ENCODE measurements around the gene NOVA1. TPM values are rescaled to one million over a fixed set of nuclear protein-coding genes. Genes with fewer than 3 reads are reported as not detected.

Gene NOVA1
- total RNA-seq, 6 experiments from 2014 or later: 0.12 to 2.0 (median 0.47) TPM

DNA sequence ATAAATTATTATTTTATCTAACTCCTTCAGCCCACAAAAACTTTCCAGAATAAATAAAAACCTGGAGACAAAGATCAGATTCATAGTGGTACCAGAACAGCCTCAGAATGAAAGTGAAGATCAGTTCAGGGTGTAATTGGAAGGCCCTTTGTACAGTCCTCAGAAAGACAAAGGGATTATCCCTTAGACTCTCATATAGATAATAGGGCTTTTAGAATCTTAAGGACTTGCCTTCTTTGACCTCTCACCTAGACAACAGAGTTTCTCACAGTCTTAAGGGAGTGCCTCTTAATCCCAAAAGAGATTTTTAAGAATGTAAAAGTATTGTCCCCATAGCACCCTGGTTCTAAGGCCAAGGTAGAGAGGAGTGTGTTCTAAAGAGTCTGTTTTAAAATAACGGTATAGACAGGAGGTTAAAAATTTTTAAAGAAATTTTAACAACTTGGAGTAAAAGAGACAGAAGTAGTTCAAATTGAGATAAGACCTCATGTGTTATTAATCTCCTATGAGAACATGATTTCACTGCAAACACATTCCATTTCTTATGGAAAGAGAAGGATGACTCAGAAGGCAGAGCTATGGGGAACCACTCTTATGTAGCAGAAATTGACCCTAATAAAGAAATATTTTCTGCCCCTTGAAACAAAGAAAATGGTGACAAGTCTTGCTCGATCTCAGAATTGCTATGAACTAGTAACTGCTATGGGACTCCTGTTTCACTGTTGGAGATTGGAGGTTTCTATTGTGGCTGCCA lies 24.2 kb upstream of the NOVA1 start:
- H3K27ac ChIP-seq: no peak overlapping the region
- no peaks in the 10 kb centered on the region for H3K9me3 ChIP-seq
- DNase-seq (no peak), ATAC-seq (no peak)
- H3K4me3 ChIP-seq: no peak overlapping the region
- H3K27me3 ChIP-seq: no peaks in the 10 kb centered on the region
- TF ChIP-seq POLR2A (IDR thresholded peaks at IDR 0.05): no peak
- TF ChIP-seq, protein P1, sequence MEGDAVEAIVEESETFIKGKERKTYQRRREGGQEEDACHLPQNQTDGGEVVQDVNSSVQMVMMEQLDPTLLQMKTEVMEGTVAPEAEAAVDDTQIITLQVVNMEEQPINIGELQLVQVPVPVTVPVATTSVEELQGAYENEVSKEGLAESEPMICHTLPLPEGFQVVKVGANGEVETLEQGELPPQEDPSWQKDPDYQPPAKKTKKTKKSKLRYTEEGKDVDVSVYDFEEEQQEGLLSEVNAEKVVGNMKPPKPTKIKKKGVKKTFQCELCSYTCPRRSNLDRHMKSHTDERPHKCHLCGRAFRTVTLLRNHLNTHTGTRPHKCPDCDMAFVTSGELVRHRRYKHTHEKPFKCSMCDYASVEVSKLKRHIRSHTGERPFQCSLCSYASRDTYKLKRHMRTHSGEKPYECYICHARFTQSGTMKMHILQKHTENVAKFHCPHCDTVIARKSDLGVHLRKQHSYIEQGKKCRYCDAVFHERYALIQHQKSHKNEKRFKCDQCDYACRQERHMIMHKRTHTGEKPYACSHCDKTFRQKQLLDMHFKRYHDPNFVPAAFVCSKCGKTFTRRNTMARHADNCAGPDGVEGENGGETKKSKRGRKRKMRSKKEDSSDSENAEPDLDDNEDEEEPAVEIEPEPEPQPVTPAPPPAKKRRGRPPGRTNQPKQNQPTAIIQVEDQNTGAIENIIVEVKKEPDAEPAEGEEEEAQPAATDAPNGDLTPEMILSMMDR (IDR thresholded peaks at IDR 0.05): no peak
- WGBS (ENCODE audit: insufficient coverage, low coverage, low lambda C conversion rate, missing lambda C conversion rate): 71% methylated on average over 2 of the region's 2 CpGs
- intact Hi-C loops (cut with DNase I): no loop called here
- H3K4me1 ChIP-seq: no peaks in the 10 kb centered on the region
- H3K36me3 ChIP-seq: no peaks in the 10 kb centered on the region

DNA sequence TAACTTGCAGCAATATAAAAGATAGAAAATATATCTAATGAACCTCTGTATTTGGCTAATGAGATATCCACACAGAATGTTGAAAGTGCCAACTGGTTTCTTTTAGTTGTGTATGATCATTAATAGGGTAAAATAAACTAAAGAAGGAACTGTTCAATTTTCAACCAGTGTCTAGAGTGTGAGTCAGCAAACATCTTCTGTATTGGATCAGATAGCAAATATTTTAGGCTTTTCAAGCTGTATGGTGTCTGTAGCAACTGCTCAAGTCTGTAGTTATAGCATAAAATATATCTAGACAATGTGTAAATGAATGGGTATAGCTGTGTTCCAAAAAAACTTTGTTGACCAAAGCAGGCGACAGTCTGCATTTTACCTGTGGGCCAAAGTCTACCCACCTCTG lies 23.5 kb upstream of the NOVA1 start:
- no peaks in the 10 kb centered on the region for H3K36me3 ChIP-seq
- H3K4me1 ChIP-seq: no peaks in the 10 kb centered on the region
- ATAC-seq: no peak
- intact Hi-C loops (cut with DNase I): no loop called here
- no peak overlapping the region for H3K27ac ChIP-seq
- H3K9me3 ChIP-seq: no peaks in the 10 kb centered on the region
- TF ChIP-seq POLR2A (IDR thresholded peaks at IDR 0.05): no peak
- TF ChIP-seq, protein P1 (IDR thresholded peaks at IDR 0.05): no peak
- DNase-seq: no peak
- 94% methylated on average over 1 of the region's 1 CpG for WGBS (ENCODE audit: insufficient coverage, low coverage, low lambda C conversion rate, missing lambda C conversion rate)
- H3K4me3 ChIP-seq: no peak overlapping the region
- no peaks in the 10 kb centered on the region for H3K27me3 ChIP-seq

DNA sequence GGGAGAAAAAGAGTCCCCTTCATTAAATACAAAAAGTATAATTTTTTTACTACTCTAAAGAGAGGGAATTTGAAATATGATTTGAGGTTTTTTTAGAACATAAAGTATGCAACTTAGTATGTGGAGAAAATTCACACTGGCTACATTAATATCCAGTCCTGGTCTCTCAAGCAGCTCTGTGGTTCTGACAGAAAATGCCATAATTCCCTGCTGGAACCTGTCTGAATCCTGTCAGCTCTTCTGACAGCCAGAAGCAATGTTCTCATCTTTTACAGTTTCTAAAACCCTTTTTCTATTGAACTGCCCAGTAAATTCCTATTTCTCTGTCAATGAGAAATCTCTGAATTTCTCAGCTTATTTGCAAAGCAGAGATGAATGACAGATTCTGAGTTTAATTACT lies 13.4 kb upstream of the NOVA1 start:
- TF ChIP-seq POLR2A (IDR thresholded peaks at IDR 0.05): no peak
- TF ChIP-seq, protein P1 (IDR thresholded peaks at IDR 0.05): no peak
- Histone ChIP-seq H3K4me3 (no peak overlapping the region), H3K36me3 (no peaks in the 10 kb centered on the region), H3K4me1 (no peaks in the 10 kb centered on the region), H3K9me3 (no peaks in the 10 kb centered on the region), H3K27me3 (no peaks in the 10 kb centered on the region), H3K27ac (no peak overlapping the region)
- ATAC-seq: no peak
- intact Hi-C loops (cut with DNase I): no loop called here
- no peak for DNase-seq

DNA sequence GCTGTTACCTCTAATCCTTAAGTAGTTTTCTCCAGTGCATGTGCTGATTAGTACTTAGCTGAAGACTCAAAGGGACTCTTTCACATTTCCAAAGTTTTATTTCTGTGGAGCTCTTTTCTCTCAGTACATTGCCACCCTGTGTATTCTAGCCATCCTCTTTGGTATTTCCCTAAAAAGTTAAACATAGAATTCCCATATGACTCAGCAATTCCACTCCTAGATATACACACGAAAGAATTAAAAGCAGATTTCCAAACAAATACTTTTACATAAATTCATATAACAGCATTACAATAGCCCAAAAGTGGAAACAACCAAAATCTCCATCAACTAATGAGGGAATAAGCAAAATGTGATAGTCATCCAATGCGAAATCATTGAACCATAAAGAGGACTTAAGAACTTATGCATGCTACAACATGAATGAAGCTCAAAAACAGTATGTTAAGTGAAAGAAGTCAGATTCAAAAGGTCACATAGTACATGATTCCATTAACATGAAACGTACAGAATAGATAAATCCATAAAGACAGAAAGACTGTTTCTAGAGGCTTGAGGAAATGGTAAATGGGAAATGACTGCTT lies 9.0 kb upstream of the NOVA1 start:
- Histone ChIP-seq H3K4me1 (no peaks in the 10 kb centered on the region), H3K9me3 (no peaks in the 10 kb centered on the region), H3K36me3 (no peaks in the 10 kb centered on the region), H3K4me3 (no peak overlapping the region), H3K27ac (no peak overlapping the region), H3K27me3 (no peaks in the 10 kb centered on the region)
- intact Hi-C loops (cut with DNase I): no loop called here
- no peak for DNase-seq
- whole genome bisulfite sequencing (ENCODE audit: insufficient coverage, low coverage, low lambda C conversion rate, missing lambda C conversion rate): 47% methylated on average over 3 of the region's 3 CpGs
- no peak for ATAC-seq
- no peak for TF ChIP-seq POLR2A (IDR thresholded peaks at IDR 0.05)
- TF ChIP-seq, protein P1 (IDR thresholded peaks at IDR 0.05): no peak
